Measurements from ENCODE around the gene FAM110D. TPM values are rescaled to one million over a fixed set of nuclear protein-coding genes. Genes with fewer than 3 reads are reported as not detected.

Gene FAM110D
- total RNA-seq, 2 experiments from 2014 or later: not detected

DNA sequence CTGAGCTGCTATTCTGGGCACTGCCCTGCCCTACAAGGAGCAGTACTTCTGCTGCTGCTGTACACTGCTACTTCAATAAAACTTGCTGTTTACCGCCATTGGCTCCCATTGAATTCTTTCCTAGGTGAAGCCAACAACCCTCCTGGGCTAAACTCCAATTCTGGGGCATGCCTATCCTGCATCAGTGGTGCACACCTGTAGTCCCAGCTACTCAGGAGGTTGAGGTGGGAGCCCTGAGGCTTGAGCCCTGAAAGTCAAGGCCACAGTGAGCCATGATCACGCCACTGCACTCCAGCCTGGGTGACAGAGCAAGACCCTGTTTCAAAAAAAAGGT, 26.1 kb upstream of the FAM110D start:
- Mint-ChIP-seq H3K4me1 (peaks cover 22% of the 10 kb centered on the region), H3K9me3 (no peaks in the 10 kb centered on the region), H3K36me3 (ENCODE audit: low read depth) (peaks cover 6% of the 10 kb centered on the region), H3K27me3 (peaks cover 3% of the 10 kb centered on the region), H3K4me3 (no peak overlapping the region), H3K27ac (no peak overlapping the region)
- ChIA-PET POLR2A (interaction anchor here (0.9 to 1.3 kb wide), 2 partner anchors 9 to 23 kb away, joined by 3 to 4 read pairs; no protein-coding TSS in a partner anchor), CTCF (interaction anchor here (0.7 to 8.6 kb wide), 3 partner anchors 9 to 28 kb away, joined by 3 to 102 read pairs (median 3); no protein-coding TSS in a partner anchor)
- no peak for DNase-seq

- Mint-ChIP-seq H3K9me3 (no peaks in the 10 kb centered on the region), H3K36me3 (ENCODE audit: low read depth) (no peaks in the 10 kb centered on the region), H3K27me3 (no peaks in the 10 kb centered on the region), H3K27ac (no peak overlapping the region), H3K4me1 (peaks cover 15% of the 10 kb centered on the region), H3K4me3 (no peak overlapping the region)
- ChIA-PET CTCF (no interaction called here), POLR2A (no interaction called here)
- no peak for DNase-seq
Measured at GRCh38 chr1:26134466-26134865, 24.4 kb upstream of the FAM110D start.

DNA sequence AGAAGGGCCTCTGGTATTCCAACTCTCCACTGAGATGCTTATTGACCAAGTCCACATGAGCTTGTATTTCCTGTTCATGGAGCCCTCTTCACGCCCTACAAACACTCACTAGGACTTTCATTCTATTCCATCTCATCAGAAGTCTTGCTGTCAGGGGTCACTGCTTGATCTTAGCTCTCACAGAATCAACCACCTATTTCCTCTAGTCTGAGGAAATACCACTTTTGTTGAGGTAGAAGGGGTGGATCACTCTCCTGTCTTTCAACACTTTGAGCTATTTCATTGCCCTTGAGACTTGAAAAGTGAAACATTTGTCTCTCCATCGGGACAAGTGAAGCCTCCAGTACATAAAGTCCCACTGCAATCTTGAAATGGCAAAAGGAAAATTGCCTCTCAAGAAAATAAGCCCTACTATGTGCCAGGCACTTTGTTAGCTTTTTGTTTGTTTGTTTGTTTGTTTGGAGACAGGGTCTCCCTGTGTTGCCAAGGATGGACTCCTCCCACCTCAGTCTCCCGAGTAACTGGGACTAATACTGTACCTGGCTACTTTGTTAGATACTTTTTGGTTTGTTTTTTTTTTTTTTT, 19.8 kb upstream of the FAM110D start:
- ChIA-PET CTCF (interaction anchor here (0.7 to 8.6 kb wide), 13 partner anchors 10 to 592 kb away, joined by 3 to 102 read pairs (median 4); partner anchors contain the start of genes CEP85 and ZNF593), POLR2A (interaction anchor here (0.8 to 3.6 kb wide), 6 partner anchors 11 to 239 kb away, joined by 3 to 62 read pairs (median 4); partner anchors contain the start of genes CEP85 and PDIK1L)
- H3K27ac Mint-ChIP-seq: no peak overlapping the region
- no peaks in the 10 kb centered on the region for H3K9me3 Mint-ChIP-seq
- no peak overlapping the region for H3K4me3 Mint-ChIP-seq
- DNase-seq: no peak
- H3K27me3 Mint-ChIP-seq: peaks cover 7% of the 10 kb centered on the region
- no peaks in the 10 kb centered on the region for H3K36me3 Mint-ChIP-seq (ENCODE audit: low read depth)
- peaks cover 10% of the 10 kb centered on the region for H3K4me1 Mint-ChIP-seq

DNA sequence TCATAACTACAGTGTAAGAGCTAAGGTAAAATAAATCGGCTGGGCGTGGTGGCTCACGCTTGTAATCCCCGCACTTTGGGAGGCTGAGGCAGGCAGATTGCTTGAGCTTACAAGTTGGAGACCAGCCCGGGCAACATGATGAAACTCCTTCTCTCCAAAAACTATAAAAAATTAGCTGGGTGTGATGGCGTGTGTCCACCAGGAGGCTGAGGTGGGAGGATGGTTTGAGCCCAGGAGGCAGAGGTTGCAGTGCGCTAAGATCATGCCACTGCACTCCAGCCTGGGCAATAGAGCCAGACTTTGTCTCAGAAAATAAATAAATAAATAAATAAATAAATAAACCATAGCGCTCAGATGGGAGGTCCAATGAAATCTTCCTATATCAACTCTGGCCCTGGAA, 16.7 kb upstream of the FAM110D start:
- no peaks in the 10 kb centered on the region for H3K9me3 Mint-ChIP-seq
- H3K36me3 Mint-ChIP-seq (ENCODE audit: low read depth): no peaks in the 10 kb centered on the region
- no peak overlapping the region for H3K27ac Mint-ChIP-seq
- no peak overlapping the region for H3K4me3 Mint-ChIP-seq
- ChIA-PET CTCF (interaction anchor here (1.4 to 8.6 kb wide), 8 partner anchors 9 to 107 kb away, joined by 4 to 168 read pairs (median 20); partner anchors contain the start of genes CEP85 and ZNF593), POLR2A (interaction anchor here (0.6 to 5.7 kb wide), 2 partner anchors 15 to 99 kb away, joined by 3 to 40 read pairs; no protein-coding TSS in a partner anchor)
- DNase-seq: no peak
- peaks cover 15% of the 10 kb centered on the region for H3K27me3 Mint-ChIP-seq
- peaks cover 11% of the 10 kb centered on the region for H3K4me1 Mint-ChIP-seq

DNA sequence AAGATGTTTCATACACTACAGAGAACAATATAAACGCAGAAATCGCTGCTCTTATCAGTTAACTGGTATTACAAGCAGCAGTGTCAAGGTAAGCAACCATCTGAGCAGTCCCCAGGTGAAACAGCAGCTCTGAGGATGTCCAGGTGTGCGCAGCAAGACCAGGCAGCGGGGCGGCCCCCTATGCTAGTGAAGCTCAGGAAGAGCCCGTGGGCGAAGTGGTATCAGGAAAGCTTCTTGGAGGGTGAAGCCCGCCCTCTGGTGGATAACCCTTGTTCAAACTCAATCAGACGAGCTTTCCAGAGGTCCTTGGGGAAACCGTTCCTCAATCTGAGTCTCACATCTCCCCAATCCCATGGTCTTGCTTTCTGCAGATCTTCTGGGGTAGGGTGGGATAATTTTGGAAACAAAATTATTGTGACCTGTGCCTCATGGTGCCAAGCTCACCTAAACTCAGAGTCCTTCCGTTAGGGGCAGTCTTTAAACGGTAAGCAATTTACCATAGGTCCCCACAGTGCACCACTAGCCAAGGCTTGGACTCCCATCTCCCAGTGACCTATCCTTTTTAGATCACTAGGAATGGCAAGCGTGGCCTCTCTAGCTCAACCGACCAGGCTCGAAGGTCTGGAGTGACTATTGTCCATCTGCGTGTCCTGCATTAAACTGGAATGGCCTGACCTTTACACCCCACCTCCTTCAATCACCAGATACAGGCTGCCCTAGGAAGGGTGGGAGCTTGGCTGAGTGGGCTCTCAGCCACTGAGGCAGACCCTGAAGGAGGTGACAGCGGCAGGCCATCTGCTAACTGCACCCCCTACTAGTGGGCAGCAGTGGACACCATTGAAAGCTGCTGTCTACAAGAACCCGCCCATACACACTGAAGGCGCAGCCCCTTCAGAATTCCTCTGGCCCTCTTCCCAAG, 13.6 kb upstream of the FAM110D start:
- Mint-ChIP-seq H3K4me3 (no peak overlapping the region), H3K27me3 (peaks cover 30% of the 10 kb centered on the region)
- peak; percentile 76 for DNase-seq

DNA sequence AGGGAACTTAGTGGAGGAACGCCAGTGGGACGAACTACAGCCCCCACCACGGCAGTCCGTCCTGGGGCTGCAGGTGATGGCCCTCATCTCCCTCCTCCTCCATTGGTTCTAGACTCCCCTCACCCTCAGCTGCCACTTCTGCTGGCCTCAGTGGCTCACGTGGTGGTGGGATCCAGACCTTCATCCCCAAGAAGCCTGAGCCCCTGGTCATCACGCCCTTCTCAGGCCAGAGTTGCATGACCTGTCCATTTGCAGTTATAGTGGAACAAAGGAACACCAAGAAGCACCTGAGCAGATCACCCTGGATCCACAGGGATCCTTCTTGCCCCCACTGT, 13.0 kb upstream of the FAM110D start:
- Mint-ChIP-seq H3K9me3 (no peaks in the 10 kb centered on the region), H3K36me3 (ENCODE audit: low read depth) (no peaks in the 10 kb centered on the region), H3K27me3 (peaks cover 30% of the 10 kb centered on the region), H3K4me3 (no peak overlapping the region), H3K4me1 (peaks cover 2% of the 10 kb centered on the region), H3K27ac (no peak overlapping the region)
- ChIA-PET CTCF (interaction anchor here (0.6 to 8.6 kb wide), 15 partner anchors 8 to 920 kb away, joined by 3 to 168 read pairs (median 6); partner anchors contain the start of genes CEP85, PAFAH2 and PDIK1L), POLR2A (interaction anchor here (2.9 to 5.7 kb wide), 3 partner anchors 19 to 42 kb away, joined by 18 to 40 read pairs (median 22); partner anchors contain the start of gene PDIK1L)
- DNase-seq: no peak

More for the DNA sequence above, 13.6 kb upstream of the FAM110D start:
- Mint-ChIP-seq H3K36me3 (ENCODE audit: low read depth) (no peaks in the 10 kb centered on the region), H3K4me1 (peaks cover 2% of the 10 kb centered on the region), H3K27ac (no peak overlapping the region), H3K9me3 (no peaks in the 10 kb centered on the region)
- ChIA-PET POLR2A (interaction anchor here (0.9 to 5.7 kb wide), 7 partner anchors 18 to 89 kb away, joined by 5 to 40 read pairs (median 8); partner anchors contain the start of genes CEP85 and PDIK1L), CTCF (interaction anchor here (0.6 to 8.6 kb wide), 32 partner anchors 8 to 921 kb away, joined by 3 to 168 read pairs (median 4); partner anchors contain the start of genes CEP85, PAFAH2, PDIK1L and ZNF593)

GRCh38 chr1:26148887-26149286, 10.0 kb upstream of the FAM110D start:
- ChIA-PET CTCF (interaction anchor here (1.4 kb wide), 1 partner anchor 45 kb away, joined by 3 read pairs; no protein-coding TSS in a partner anchor), POLR2A (interaction anchor here (0.9 kb wide), 1 partner anchor 21 kb away, joined by 3 read pairs; no protein-coding TSS in a partner anchor)
- DNase-seq: no peak
- no peaks in the 10 kb centered on the region for H3K36me3 Mint-ChIP-seq (ENCODE audit: low read depth)
- no peak overlapping the region for H3K27ac Mint-ChIP-seq
- no peak overlapping the region for H3K4me3 Mint-ChIP-seq
- no peaks in the 10 kb centered on the region for H3K9me3 Mint-ChIP-seq
- H3K4me1 Mint-ChIP-seq: peaks cover 2% of the 10 kb centered on the region
- peaks cover 38% of the 10 kb centered on the region for H3K27me3 Mint-ChIP-seq

GRCh38 chr1:26153966-26154532, 4.8 kb upstream of the FAM110D start:
- H3K36me3 Mint-ChIP-seq (ENCODE audit: low read depth): no peaks in the 10 kb centered on the region
- DNase-seq: no peak
- POLR2A ChIA-PET: no interaction called here
- no peak overlapping the region for H3K4me3 Mint-ChIP-seq
- H3K4me1 Mint-ChIP-seq: peaks cover 3% of the 10 kb centered on the region
- no peak overlapping the region for H3K27ac Mint-ChIP-seq
- CTCF ChIA-PET: interaction anchor here (0.5 to 1.9 kb wide), 3 partner anchors 9 to 85 kb away, joined by 3 to 6 read pairs (median 3); no protein-coding TSS in a partner anchor
- H3K9me3 Mint-ChIP-seq: no peaks in the 10 kb centered on the region
- H3K27me3 Mint-ChIP-seq: peaks cover 56% of the 10 kb centered on the region

- DNase-seq: no peak
- Mint-ChIP-seq H3K4me3 (no peak overlapping the region), H3K27ac (no peak overlapping the region), H3K36me3 (ENCODE audit: low read depth) (no peaks in the 10 kb centered on the region), H3K27me3 (peaks cover 60% of the 10 kb centered on the region), H3K4me1 (peaks cover 3% of the 10 kb centered on the region), H3K9me3 (no peaks in the 10 kb centered on the region)
- POLR2A ChIA-PET: no interaction called here
- CTCF ChIA-PET: interaction anchor here (1.9 kb wide), 1 partner anchor 12 kb away, joined by 6 read pairs; no protein-coding TSS in a partner anchor
Measured at GRCh38 chr1:26154750-26155149, 4.1 kb upstream of the FAM110D start.

- Mint-ChIP-seq H3K27ac (no peak overlapping the region), H3K4me1 (peaks cover 3% of the 10 kb centered on the region), H3K36me3 (ENCODE audit: low read depth) (no peaks in the 10 kb centered on the region), H3K9me3 (no peaks in the 10 kb centered on the region), H3K4me3 (no peak overlapping the region), H3K27me3 (peaks cover 56% of the 10 kb centered on the region)
- no peak for DNase-seq
- ChIA-PET POLR2A (interaction anchor here (0.8 kb wide), 1 partner anchor 32 kb away, joined by 3 read pairs; no protein-coding TSS in a partner anchor), CTCF (interaction anchor here (1.2 to 3.8 kb wide), 5 partner anchors 11 to 79 kb away, joined by 4 to 16 read pairs (median 10); partner anchors contain the start of genes CEP85, ZNF593 and ZNF593OS)
Measured at GRCh38 chr1:26155370-26156284, 3.3 kb upstream of the FAM110D start.

- H3K4me3 Mint-ChIP-seq: no peak overlapping the region
- H3K27ac Mint-ChIP-seq: no peak overlapping the region
- H3K36me3 Mint-ChIP-seq (ENCODE audit: low read depth): no peaks in the 10 kb centered on the region
- peaks cover 59% of the 10 kb centered on the region for H3K27me3 Mint-ChIP-seq
- CTCF ChIA-PET: interaction anchor here (1.0 to 3.8 kb wide), 5 partner anchors 9 to 78 kb away, joined by 4 to 16 read pairs (median 10); partner anchors contain the start of genes CEP85, ZNF593 and ZNF593OS
- POLR2A ChIA-PET: interaction anchor here (0.8 kb wide), 1 partner anchor 33 kb away, joined by 3 read pairs; no protein-coding TSS in a partner anchor
- H3K4me1 Mint-ChIP-seq: peaks cover 3% of the 10 kb centered on the region
- no peaks in the 10 kb centered on the region for H3K9me3 Mint-ChIP-seq
- no peak for DNase-seq
Measured at GRCh38 chr1:26156285-26157038, 2.4 kb upstream of the FAM110D start.

All from activated CD4-positive, alpha-beta memory T cell treated with anti-CD3 and anti-CD28 coated beads, Interleukin-2, amount 10 ng/mL, durations not matched to agents 7 days and 5 days (primary cell).